ENCODE measurements around the gene CFAP20DC. TPM values are rescaled to one million over a fixed set of nuclear protein-coding genes. Genes with fewer than 3 reads are reported as not detected.

CFAP20DC gene
- total RNA-seq, 1 experiment from 2014 or later: 0.11 TPM

- no peaks in the 10 kb centered on the region for H3K36me3 ChIP-seq (ENCODE audit: insufficient read depth, low read length)
- H3K4me1 ChIP-seq (ENCODE audit: low read length): no peaks in the 10 kb centered on the region
- no peak for DNase-seq
- no peak overlapping the region for H3K9ac ChIP-seq (ENCODE audit: low read length)
- no peaks in the 10 kb centered on the region for H3K9me2 ChIP-seq (replicated peaks; ENCODE audit: insufficient read depth, low read length)
- no peak overlapping the region for H2AFZ ChIP-seq (ENCODE audit: low read length)
- H4K20me1 ChIP-seq (ENCODE audit: insufficient read depth, low read depth, low read length): no peaks in the 10 kb centered on the region
- no peak overlapping the region for H3K27ac ChIP-seq (ENCODE audit: low read length)
- H3K4me3 ChIP-seq (ENCODE audit: low read length): no peak overlapping the region
- no peaks in the 10 kb centered on the region for H3K27me3 ChIP-seq (ENCODE audit: low read length)
- H3K9me3 ChIP-seq (ENCODE audit: low read length): no peaks in the 10 kb centered on the region
- H3K79me2 ChIP-seq (ENCODE audit: low read length): no peaks in the 10 kb centered on the region
- H3K4me2 ChIP-seq (ENCODE audit: low read depth, low read length, poor library complexity, severe bottlenecking): no peak overlapping the region
Measured at GRCh38 chr3:59016930-59017616, 32.8 kb downstream of the CFAP20DC start.

GRCh38 chr3:59013611-59014010, 36.2 kb downstream of the CFAP20DC start:
- Histone ChIP-seq H3K79me2 (ENCODE audit: low read length) (no peaks in the 10 kb centered on the region), H4K20me1 (ENCODE audit: insufficient read depth, low read depth, low read length) (no peaks in the 10 kb centered on the region), H3K27ac (ENCODE audit: low read length) (no peak overlapping the region), H3K27me3 (ENCODE audit: low read length) (no peaks in the 10 kb centered on the region), H3K4me3 (ENCODE audit: low read length) (no peak overlapping the region), H3K36me3 (ENCODE audit: insufficient read depth, low read length) (no peaks in the 10 kb centered on the region), H2AFZ (ENCODE audit: low read length) (no peak overlapping the region), H3K9me3 (ENCODE audit: low read length) (no peaks in the 10 kb centered on the region), H3K9me2 (replicated peaks; ENCODE audit: insufficient read depth, low read length) (no peaks in the 10 kb centered on the region), H3K9ac (ENCODE audit: low read length) (no peak overlapping the region), H3K4me1 (ENCODE audit: low read length) (no peaks in the 10 kb centered on the region), H3K4me2 (ENCODE audit: low read depth, low read length, poor library complexity, severe bottlenecking) (no peak overlapping the region)
- no peak for DNase-seq

- Histone ChIP-seq H3K27me3 (ENCODE audit: low read length) (no peaks in the 10 kb centered on the region), H3K4me1 (ENCODE audit: low read length) (no peaks in the 10 kb centered on the region), H3K9me3 (ENCODE audit: low read length) (no peaks in the 10 kb centered on the region), H3K4me3 (ENCODE audit: low read length) (no peak overlapping the region), H4K20me1 (ENCODE audit: insufficient read depth, low read depth, low read length) (no peaks in the 10 kb centered on the region), H3K4me2 (ENCODE audit: low read depth, low read length, poor library complexity, severe bottlenecking) (no peak overlapping the region), H3K36me3 (ENCODE audit: insufficient read depth, low read length) (no peaks in the 10 kb centered on the region), H3K27ac (ENCODE audit: low read length) (no peak overlapping the region), H3K9ac (ENCODE audit: low read length) (no peak overlapping the region), H3K79me2 (ENCODE audit: low read length) (no peaks in the 10 kb centered on the region), H3K9me2 (replicated peaks; ENCODE audit: insufficient read depth, low read length) (no peaks in the 10 kb centered on the region), H2AFZ (ENCODE audit: low read length) (no peak overlapping the region)
- DNase-seq: peak; percentile 15
Measured at GRCh38 chr3:59006634-59007517, 42.9 kb downstream of the CFAP20DC start.

- peak; percentile 36 for DNase-seq
- Histone ChIP-seq H3K79me2 (ENCODE audit: low read length) (no peaks in the 10 kb centered on the region), H3K27ac (ENCODE audit: low read length) (no peak overlapping the region), H3K4me2 (ENCODE audit: low read depth, low read length, poor library complexity, severe bottlenecking) (no peak overlapping the region), H2AFZ (ENCODE audit: low read length) (no peak overlapping the region), H3K27me3 (ENCODE audit: low read length) (no peaks in the 10 kb centered on the region), H3K9me2 (replicated peaks; ENCODE audit: insufficient read depth, low read length) (no peaks in the 10 kb centered on the region), H3K4me1 (ENCODE audit: low read length) (no peaks in the 10 kb centered on the region), H4K20me1 (ENCODE audit: insufficient read depth, low read depth, low read length) (no peaks in the 10 kb centered on the region), H3K4me3 (ENCODE audit: low read length) (no peak overlapping the region), H3K9me3 (ENCODE audit: low read length) (no peaks in the 10 kb centered on the region), H3K9ac (ENCODE audit: low read length) (no peak overlapping the region), H3K36me3 (ENCODE audit: insufficient read depth, low read length) (no peaks in the 10 kb centered on the region)
Measured at GRCh38 chr3:59001675-59002074, 48.1 kb downstream of the CFAP20DC start.

GRCh38 chr3:58999774-59000160, 50.1 kb downstream of the CFAP20DC start:
- DNase-seq: peak; percentile 1
- H3K27ac ChIP-seq (ENCODE audit: low read length): no peak overlapping the region
- no peaks in the 10 kb centered on the region for H3K27me3 ChIP-seq (ENCODE audit: low read length)
- H3K4me1 ChIP-seq (ENCODE audit: low read length): no peaks in the 10 kb centered on the region
- no peaks in the 10 kb centered on the region for H4K20me1 ChIP-seq (ENCODE audit: insufficient read depth, low read depth, low read length)
- no peaks in the 10 kb centered on the region for H3K36me3 ChIP-seq (ENCODE audit: insufficient read depth, low read length)
- H3K9me3 ChIP-seq (ENCODE audit: low read length): no peaks in the 10 kb centered on the region
- no peak overlapping the region for H3K4me3 ChIP-seq (ENCODE audit: low read length)
- no peak overlapping the region for H3K4me2 ChIP-seq (ENCODE audit: low read depth, low read length, poor library complexity, severe bottlenecking)
- H3K9me2 ChIP-seq (replicated peaks; ENCODE audit: insufficient read depth, low read length): no peaks in the 10 kb centered on the region
- no peak overlapping the region for H2AFZ ChIP-seq (ENCODE audit: low read length)
- H3K79me2 ChIP-seq (ENCODE audit: low read length): no peaks in the 10 kb centered on the region
- no peak overlapping the region for H3K9ac ChIP-seq (ENCODE audit: low read length)

GRCh38 chr3:58999134-58999773, 50.6 kb downstream of the CFAP20DC start:
- Histone ChIP-seq H3K9me3 (ENCODE audit: low read length) (no peaks in the 10 kb centered on the region), H3K79me2 (ENCODE audit: low read length) (no peaks in the 10 kb centered on the region), H3K4me3 (ENCODE audit: low read length) (no peak overlapping the region), H3K4me1 (ENCODE audit: low read length) (no peaks in the 10 kb centered on the region), H3K36me3 (ENCODE audit: insufficient read depth, low read length) (no peaks in the 10 kb centered on the region), H3K27ac (ENCODE audit: low read length) (no peak overlapping the region), H3K4me2 (ENCODE audit: low read depth, low read length, poor library complexity, severe bottlenecking) (no peak overlapping the region), H4K20me1 (ENCODE audit: insufficient read depth, low read depth, low read length) (no peaks in the 10 kb centered on the region), H3K27me3 (ENCODE audit: low read length) (no peaks in the 10 kb centered on the region), H3K9me2 (replicated peaks; ENCODE audit: insufficient read depth, low read length) (no peaks in the 10 kb centered on the region), H3K9ac (ENCODE audit: low read length) (no peak overlapping the region), H2AFZ (ENCODE audit: low read length) (no peak overlapping the region)
- peak; percentile 28 for DNase-seq

- no peaks in the 10 kb centered on the region for H4K20me1 ChIP-seq (ENCODE audit: insufficient read depth, low read depth, low read length)
- no peaks in the 10 kb centered on the region for H3K4me1 ChIP-seq (ENCODE audit: low read length)
- H3K4me2 ChIP-seq (ENCODE audit: low read depth, low read length, poor library complexity, severe bottlenecking): no peak overlapping the region
- no peak overlapping the region for H3K27ac ChIP-seq (ENCODE audit: low read length)
- DNase-seq: peak; percentile 15
- no peaks in the 10 kb centered on the region for H3K9me3 ChIP-seq (ENCODE audit: low read length)
- H3K27me3 ChIP-seq (ENCODE audit: low read length): no peaks in the 10 kb centered on the region
- H3K9ac ChIP-seq (ENCODE audit: low read length): no peak overlapping the region
- H2AFZ ChIP-seq (ENCODE audit: low read length): no peak overlapping the region
- H3K79me2 ChIP-seq (ENCODE audit: low read length): no peaks in the 10 kb centered on the region
- H3K9me2 ChIP-seq (replicated peaks; ENCODE audit: insufficient read depth, low read length): no peaks in the 10 kb centered on the region
- no peaks in the 10 kb centered on the region for H3K36me3 ChIP-seq (ENCODE audit: insufficient read depth, low read length)
- H3K4me3 ChIP-seq (ENCODE audit: low read length): no peak overlapping the region
Measured at GRCh38 chr3:58998476-58999117, 51.2 kb downstream of the CFAP20DC start.

GRCh38 chr3:58996730-58997129, 53.1 kb downstream of the CFAP20DC start:
- no peak overlapping the region for H3K9ac ChIP-seq (ENCODE audit: low read length)
- DNase-seq: peak; percentile 14
- H3K4me2 ChIP-seq (ENCODE audit: low read depth, low read length, poor library complexity, severe bottlenecking): no peak overlapping the region
- no peak overlapping the region for H2AFZ ChIP-seq (ENCODE audit: low read length)
- no peaks in the 10 kb centered on the region for H4K20me1 ChIP-seq (ENCODE audit: insufficient read depth, low read depth, low read length)
- H3K27ac ChIP-seq (ENCODE audit: low read length): no peak overlapping the region
- no peaks in the 10 kb centered on the region for H3K9me3 ChIP-seq (ENCODE audit: low read length)
- H3K27me3 ChIP-seq (ENCODE audit: low read length): no peaks in the 10 kb centered on the region
- no peaks in the 10 kb centered on the region for H3K36me3 ChIP-seq (ENCODE audit: insufficient read depth, low read length)
- H3K4me1 ChIP-seq (ENCODE audit: low read length): no peaks in the 10 kb centered on the region
- no peaks in the 10 kb centered on the region for H3K9me2 ChIP-seq (replicated peaks; ENCODE audit: insufficient read depth, low read length)
- no peak overlapping the region for H3K4me3 ChIP-seq (ENCODE audit: low read length)
- H3K79me2 ChIP-seq (ENCODE audit: low read length): no peaks in the 10 kb centered on the region
